Prostate gland (tissue), 2 donors: ENCODE results near the gene SETD6. TPM values are rescaled to one million over a fixed set of nuclear protein-coding genes. Genes with fewer than 3 reads are reported as not detected.

Source experiments
- DNase-seq: peaks from one replicate; pipeline ENCODE4 v3.0.0-alpha.2; 2019; ENCODE audit warnings: low spot score
- H3K27ac ChIP-seq, 2 donors: fragments of 200-600 bp; sonication (generic); 2 replicates each; pipeline ENCODE4 v1.5.1; 2017 to 2019
- H3K27me3 ChIP-seq: fragments of 200-600 bp; sonication (generic); replicated peaks from 2 replicates; pipeline ENCODE4 v1.5.1; 2019; ENCODE audit not compliant: insufficient read depth
- H3K36me3 ChIP-seq, 2 donors: fragments of 200-600 bp; sonication (generic); 1 replicate in 1 of 2; 2 replicates in 1 of 2; pipeline versions ENCODE4 v1.5.1 to v1.8.1; 2017 to 2019
- H3K4me1 ChIP-seq: fragments of 200-600 bp; sonication (generic); replicated peaks from 2 replicates; pipeline ENCODE4 v1.5.1; 2019
- H3K4me3 ChIP-seq, 2 donors: fragments of 200-600 bp; sonication (generic); 2 replicates each; pipeline ENCODE4 v1.5.1; 2017 to 2019
- H3K9me3 ChIP-seq: fragments of 200-600 bp; sonication (generic); 2 replicates; pipeline ENCODE4 v1.5.1; 2017
- CTCF ChIP-seq, 4 experiments: fragments of 200-600 bp in 2 of 4; fragments of 450-650 bp in 2 of 4; sonication (generic) in 2 of 4; IDR thresholded peaks; 1 replicate in 3 of 4; 2 replicates in 1 of 4; pipeline ENCODE4 v1.5.1; 2016 to 2019; ENCODE audit warnings: antibody characterized with exemption in 4 of 4, mild to moderate bottlenecking in 2 of 4, moderate library complexity in 2 of 4
- POLR2A ChIP-seq: fragments of 450-650 bp; IDR thresholded peaks from one replicate; pipeline ENCODE4 v1.6.1; 2016; ENCODE audit warnings: antibody characterized with exemption, mild to moderate bottlenecking
- POLR2AphosphoS5 ChIP-seq: sonication (generic); formaldehyde crosslinking; IDR thresholded peaks from one replicate; pipeline ENCODE4 v1.6.1; 2017; ENCODE audit warnings: antibody characterized with exemption
- WGBS: methylation state at CpG from one replicate; pipeline ENCODE4 v1.1.5; 2018; 5-methylcytosine and 5-hydroxymethylcytosine counted together
- intact Hi-C: fragments of 100-400 bp; cut with DNase I; formaldehyde crosslinking; loops from one replicate; pipeline ENCODE4 v1.14.2; 2022
- total RNA-seq, 2 donors: library from RNA; depleted of rRNA; stranded (reverse); fragments of >200 nt; gene quantifications; one replicate each; pipeline ENCODE4 v1.1.0, GENCODE V29; 2016

The SETD6 gene
- total RNA-seq, 2 donors from 2014 or later = 45.4 to 55.8 TPM

- WGBS = 92% methylated on average over 10 of the region's 10 CpGs
- no peak overlapping the region for H3K27ac ChIP-seq
- H3K27me3 ChIP-seq = no peaks in the 10 kb centered on the region
- TF ChIP-seq POLR2A = no peak
- no peak for TF ChIP-seq POLR2AphosphoS5
- no peak for TF ChIP-seq CTCF (IDR thresholded peaks at IDR 0.05)
- intact Hi-C loops = no loop called here
- H3K36me3 ChIP-seq = peaks cover 17 to 30% of the 10 kb centered on the region in 2 donors
- no peaks in the 10 kb centered on the region for H3K4me1 ChIP-seq
- no peak for DNase-seq
- H3K9me3 ChIP-seq = no peaks in the 10 kb centered on the region
- H3K4me3 ChIP-seq = no peak overlapping the region
Observed at GRCh38 chr16:58537124-58537906, 22.0 kb downstream of the SETD6 start.

- no peak for TF ChIP-seq POLR2AphosphoS5
- TF ChIP-seq POLR2A = no peak
- TF ChIP-seq CTCF (IDR thresholded peaks at IDR 0.05) = no peak
- intact Hi-C loops = no loop called here
- DNase-seq = no peak
- no peak overlapping the region for H3K4me3 ChIP-seq
- no peaks in the 10 kb centered on the region for H3K9me3 ChIP-seq
- H3K4me1 ChIP-seq = no peaks in the 10 kb centered on the region
- H3K27me3 ChIP-seq = no peaks in the 10 kb centered on the region
- H3K27ac ChIP-seq = no peak overlapping the region
- H3K36me3 ChIP-seq = peaks cover 18 to 31% of the 10 kb centered on the region in 2 donors
- 76% methylated on average over 2 of the region's 2 CpGs for WGBS
Observed at GRCh38 chr16:58541711-58542110, 26.4 kb downstream of the SETD6 start.

GRCh38 chr16:58542291-58542690, 27.0 kb downstream of the SETD6 start:
- Histone ChIP-seq H3K9me3 (no peaks in the 10 kb centered on the region), H3K4me1 (no peaks in the 10 kb centered on the region), H3K36me3 (peaks cover 17 to 28% of the 10 kb centered on the region in 2 donors), H3K27ac (no peak overlapping the region), H3K4me3 (no peak overlapping the region), H3K27me3 (no peaks in the 10 kb centered on the region)
- no peak for TF ChIP-seq POLR2AphosphoS5
- TF ChIP-seq POLR2A = no peak
- no peak for TF ChIP-seq CTCF (IDR thresholded peaks at IDR 0.05)
- no peak for DNase-seq
- intact Hi-C loops = no loop called here
- WGBS = 54% methylated on average over 1 of the region's 1 CpG

- DNase-seq = no peak
- Histone ChIP-seq H3K36me3 (peaks cover 13 to 26% of the 10 kb centered on the region in 2 donors), H3K4me1 (no peaks in the 10 kb centered on the region), H3K4me3 (no peak overlapping the region), H3K27ac (no peak overlapping the region), H3K27me3 (no peaks in the 10 kb centered on the region), H3K9me3 (no peaks in the 10 kb centered on the region)
- WGBS = 93% methylated on average over 8 of the region's 8 CpGs
- TF ChIP-seq POLR2AphosphoS5 (no peak), POLR2A (no peak), CTCF (IDR thresholded peaks at IDR 0.05) (no peak)
- intact Hi-C loops = no loop called here
Observed at GRCh38 chr16:58543685-58544084, 28.4 kb downstream of the SETD6 start.

- Histone ChIP-seq H3K4me3 (no peak overlapping the region), H3K27me3 (no peaks in the 10 kb centered on the region), H3K27ac (no peak overlapping the region), H3K9me3 (no peaks in the 10 kb centered on the region), H3K4me1 (no peaks in the 10 kb centered on the region), H3K36me3 (peaks cover 5 to 8% of the 10 kb centered on the region in 2 donors)
- TF ChIP-seq POLR2AphosphoS5 = no peak
- no peak for TF ChIP-seq CTCF (IDR thresholded peaks at IDR 0.05)
- no peak for TF ChIP-seq POLR2A
- DNase-seq = no peak
- 64% methylated on average over 2 of the region's 2 CpGs for WGBS
- intact Hi-C loops = no loop called here
Observed at GRCh38 chr16:58548378-58548777, 33.1 kb downstream of the SETD6 start.
